Natural killer cell (primary cell): ENCODE data around the gene EBF4. TPM values are rescaled to one million over a fixed set of nuclear protein-coding genes. Genes with fewer than 3 reads are reported as not detected.
A peak's percentile ranks its signal among the peaks of the same experiment; 100 is the strongest.

ENCODE experiments used
- ATAC-seq, 3 donors: fragments of 150-1000 bp in 2 of 3; fragments of 200-7000 bp in 1 of 3; cut with Tn5 transposase; 1 replicate in 1 of 3; 2 replicates in 2 of 3; pipeline ENCODE4 v1.10.0; 2021; ENCODE audit warnings: mild to moderate bottlenecking in 2 of 3, moderate library complexity in 2 of 3
- DNase-seq, 2 donors: peaks; one replicate each; pipeline versions ENCODE4 v3.0.0 to v3.0.0-alpha.2; 2013 to 2021; ENCODE audit warnings: mixed read lengths in 1 of 2
- H3K27ac ChIP-seq: one replicate; pipeline ENCODE4 v1.5.1; 2013; ENCODE audit warnings: mild to moderate bottlenecking, low read length
- H3K27me3 ChIP-seq: one replicate; pipeline ENCODE4 v1.6.1; 2013; ENCODE audit warnings: low read length; ENCODE audit not compliant: control insufficient read depth, insufficient read depth
- H3K36me3 ChIP-seq: one replicate; pipeline ENCODE4 v1.6.1; 2013; ENCODE audit warnings: low read length; ENCODE audit not compliant: control insufficient read depth, insufficient read depth
- H3K4me1 ChIP-seq: one replicate; pipeline ENCODE4 v1.6.1; 2013; ENCODE audit warnings: low read length; ENCODE audit not compliant: control insufficient read depth, insufficient read depth
- H3K4me3 ChIP-seq: one replicate; pipeline ENCODE4 v1.5.1; 2013; ENCODE audit warnings: low read length
- H3K9me3 ChIP-seq: one replicate; pipeline ENCODE4 v1.6.1; 2013; ENCODE audit warnings: low read length; ENCODE audit not compliant: control insufficient read depth, insufficient read depth
- H3K27ac Mint-ChIP-seq, 2 donors: one replicate each; pipeline ENCODE4 v1.8.0; 2022; ENCODE audit warnings: mild to moderate bottlenecking in 2 of 2, mixed read lengths in 2 of 2, moderate library complexity in 1 of 2
- H3K27me3 Mint-ChIP-seq, 2 donors: one replicate each; pipeline ENCODE4 v1.8.0; 2022; ENCODE audit warnings: low read depth in 2 of 2, mixed read lengths in 2 of 2
- H3K36me3 Mint-ChIP-seq: one replicate; pipeline ENCODE4 v1.8.0; 2022; ENCODE audit warnings: mixed read lengths
- H3K4me1 Mint-ChIP-seq, 2 donors: one replicate each; pipeline ENCODE4 v1.8.0; 2022; ENCODE audit warnings: mixed read lengths in 2 of 2
- H3K4me3 Mint-ChIP-seq: one replicate; pipeline ENCODE4 v1.8.0; 2022; ENCODE audit warnings: mild to moderate bottlenecking, moderate library complexity, mixed read lengths
- H3K9me3 Mint-ChIP-seq, 2 donors: one replicate each; pipeline ENCODE4 v1.8.0; 2022; ENCODE audit warnings: mixed read lengths in 2 of 2
- WGBS: methylation state at CpG from one replicate; pipeline ENCODE4 v1.1.7; 2013; ENCODE audit warnings: missing lambda C conversion rate; ENCODE audit not compliant: insufficient coverage; 5-methylcytosine and 5-hydroxymethylcytosine counted together
- intact Hi-C: fragments of 100-400 bp; cut with micrococcal nuclease; formaldehyde crosslinking; loops from one replicate; pipeline ENCODE4 v1.14.2; 2022
- total RNA-seq, 4 donors: library from RNA; stranded (reverse); fragments of 120-200 nt in 1 of 4; gene quantifications; one replicate each; pipeline versions ENCODE4 v1.2.3 to v1.2.4, GENCODE V29; 2013 to 2022
- TF ChIP-seq, protein P1 (sequence below): fragments of 200-600 bp; IDR thresholded peaks from one replicate; pipeline ENCODE4 v1.8.0; 2022; ENCODE audit warnings: antibody characterized with exemption

The EBF4 gene
- total RNA-seq, 3 donors from 2014 or later (not counting 1 experiment from before 2014, with no cell fraction given): 17.1 to 21.7 (median 20.4) TPM

DNA sequence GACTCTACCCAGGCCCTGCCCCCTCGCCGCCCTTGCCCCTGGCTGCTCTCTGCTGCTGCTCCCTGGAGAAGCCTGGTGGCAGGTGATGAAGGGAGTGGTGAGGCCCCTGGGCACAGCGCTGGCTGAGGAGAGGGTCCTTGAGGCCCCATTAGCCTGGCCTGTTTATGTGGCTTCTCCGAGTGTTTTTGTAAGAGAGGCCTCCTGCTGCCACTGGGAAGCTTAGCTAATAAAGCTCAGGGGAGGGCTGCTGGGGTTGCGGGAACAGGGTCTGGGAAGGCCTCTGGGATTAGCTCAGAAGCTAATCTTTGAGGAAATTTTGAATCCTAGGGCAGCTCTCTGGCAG lies 15.5 kb downstream of the EBF4 start:
- H3K27me3 Mint-ChIP-seq: no peaks in the 10 kb centered on the region

DNA sequence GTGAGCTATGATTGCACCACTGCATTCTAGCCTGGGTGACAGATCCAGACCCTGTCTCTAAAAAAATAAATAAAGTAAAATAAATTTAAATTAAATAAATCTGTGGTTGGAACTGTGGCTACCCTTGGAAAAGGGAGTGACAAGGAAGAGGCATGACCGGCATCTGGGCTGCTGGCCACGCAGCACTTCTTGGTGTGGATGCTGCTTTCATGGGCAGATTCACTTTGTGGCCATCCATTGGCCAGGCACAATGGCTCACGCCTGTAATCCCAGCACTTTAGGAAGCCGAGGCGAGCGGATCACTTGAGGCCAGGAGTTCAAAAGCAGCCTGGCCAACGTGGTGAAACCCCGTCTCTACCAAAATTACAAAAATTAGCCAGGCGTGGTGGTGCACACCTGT lies 16.1 kb downstream of the EBF4 start:
- Histone ChIP-seq H3K27me3 (no peaks in the 10 kb centered on the region), H3K4me3 (no peak overlapping the region), H3K36me3 (no peaks in the 10 kb centered on the region), H3K4me1 (peaks cover 3% of the 10 kb centered on the region), H3K27ac (no peak overlapping the region), H3K9me3 (no peaks in the 10 kb centered on the region)
- TF ChIP-seq, protein P1, sequence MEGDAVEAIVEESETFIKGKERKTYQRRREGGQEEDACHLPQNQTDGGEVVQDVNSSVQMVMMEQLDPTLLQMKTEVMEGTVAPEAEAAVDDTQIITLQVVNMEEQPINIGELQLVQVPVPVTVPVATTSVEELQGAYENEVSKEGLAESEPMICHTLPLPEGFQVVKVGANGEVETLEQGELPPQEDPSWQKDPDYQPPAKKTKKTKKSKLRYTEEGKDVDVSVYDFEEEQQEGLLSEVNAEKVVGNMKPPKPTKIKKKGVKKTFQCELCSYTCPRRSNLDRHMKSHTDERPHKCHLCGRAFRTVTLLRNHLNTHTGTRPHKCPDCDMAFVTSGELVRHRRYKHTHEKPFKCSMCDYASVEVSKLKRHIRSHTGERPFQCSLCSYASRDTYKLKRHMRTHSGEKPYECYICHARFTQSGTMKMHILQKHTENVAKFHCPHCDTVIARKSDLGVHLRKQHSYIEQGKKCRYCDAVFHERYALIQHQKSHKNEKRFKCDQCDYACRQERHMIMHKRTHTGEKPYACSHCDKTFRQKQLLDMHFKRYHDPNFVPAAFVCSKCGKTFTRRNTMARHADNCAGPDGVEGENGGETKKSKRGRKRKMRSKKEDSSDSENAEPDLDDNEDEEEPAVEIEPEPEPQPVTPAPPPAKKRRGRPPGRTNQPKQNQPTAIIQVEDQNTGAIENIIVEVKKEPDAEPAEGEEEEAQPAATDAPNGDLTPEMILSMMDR: no peak
- Mint-ChIP-seq H3K27ac (no peak overlapping the region), H3K27me3 (no peaks in the 10 kb centered on the region), H3K36me3 (no peaks in the 10 kb centered on the region), H3K4me3 (no peak overlapping the region), H3K4me1 (no peaks in the 10 kb centered on the region), H3K9me3 (no peaks in the 10 kb centered on the region)
- ATAC-seq (no peak), DNase-seq (no peak)
- intact Hi-C loops: no loop called here
- WGBS: 84% methylated on average over 9 of the region's 9 CpGs

More for the DNA sequence above, 15.5 kb downstream of the EBF4 start:
- no peak for ATAC-seq
- Mint-ChIP-seq H3K4me3 (no peak overlapping the region), H3K9me3 (no peaks in the 10 kb centered on the region), H3K36me3 (no peaks in the 10 kb centered on the region), H3K27ac (no peak overlapping the region), H3K4me1 (no peaks in the 10 kb centered on the region)
- TF ChIP-seq, protein P1: no peak
- intact Hi-C loops: no loop called here
- Histone ChIP-seq H3K27ac (no peak overlapping the region), H3K36me3 (no peaks in the 10 kb centered on the region), H3K27me3 (no peaks in the 10 kb centered on the region), H3K9me3 (no peaks in the 10 kb centered on the region), H3K4me1 (no peaks in the 10 kb centered on the region), H3K4me3 (no peak overlapping the region)
- DNase-seq: no peak
- WGBS: 95% methylated on average over 5 of the region's 5 CpGs

DNA sequence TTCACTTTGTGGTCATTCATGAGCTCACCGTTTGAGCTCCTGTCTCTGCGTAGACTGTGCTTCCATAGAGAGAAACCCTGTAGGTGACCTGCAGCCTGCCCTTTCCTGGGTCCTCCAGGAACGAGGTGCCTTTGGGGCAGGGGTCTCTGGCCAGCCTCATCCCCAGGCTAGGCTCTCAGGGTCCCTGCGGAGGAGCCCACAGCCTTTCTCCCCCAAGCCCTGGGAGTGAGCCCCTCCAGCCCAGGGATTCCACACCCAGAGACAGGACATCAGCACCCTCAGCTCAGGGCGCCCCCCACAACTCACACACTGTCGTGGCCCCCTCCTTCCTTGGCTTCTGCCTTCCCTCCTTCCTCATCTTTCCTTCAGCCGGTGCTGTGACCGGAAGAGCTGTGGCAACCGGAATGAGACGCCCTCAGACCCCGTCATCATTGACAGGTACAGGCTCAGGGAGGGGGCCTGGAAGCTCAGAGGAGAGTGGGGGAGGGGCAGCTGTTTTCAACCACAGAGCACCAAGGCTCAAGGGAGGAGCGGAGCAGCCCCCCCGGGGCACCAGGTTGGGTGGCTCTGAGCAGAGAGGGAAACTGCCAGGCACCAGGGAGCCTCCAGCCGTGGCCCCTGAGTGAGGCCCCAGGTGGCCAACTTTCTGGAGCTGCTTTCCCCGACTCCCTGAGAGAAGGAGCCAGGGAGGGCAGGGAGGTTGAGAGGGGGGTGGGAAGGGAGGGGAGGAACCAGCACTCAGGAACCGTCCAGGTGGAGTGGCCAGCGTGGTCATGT lies 16.8 kb downstream of the EBF4 start:
- H3K4me3 ChIP-seq: no peak overlapping the region
- H3K27ac ChIP-seq: no peak overlapping the region
- peaks cover 3% of the 10 kb centered on the region for H3K4me1 ChIP-seq
- H3K9me3 Mint-ChIP-seq: no peaks in the 10 kb centered on the region
- no peak overlapping the region for H3K4me3 Mint-ChIP-seq
- H3K4me1 Mint-ChIP-seq: peaks cover 3 to 4% of the 10 kb centered on the region in 2 donors
- no peaks in the 10 kb centered on the region for H3K27me3 Mint-ChIP-seq
- no peaks in the 10 kb centered on the region for H3K9me3 ChIP-seq
- H3K27me3 ChIP-seq: no peaks in the 10 kb centered on the region
- TF ChIP-seq, protein P1: no peak
- no peak for DNase-seq
- WGBS: 80% methylated on average over 17 of the region's 17 CpGs
- H3K36me3 Mint-ChIP-seq: no peaks in the 10 kb centered on the region
- no peak for ATAC-seq
- no peaks in the 10 kb centered on the region for H3K36me3 ChIP-seq
- H3K27ac Mint-ChIP-seq: no peak overlapping the region
- intact Hi-C loops: no loop called here

- Mint-ChIP-seq H3K36me3 (no peaks in the 10 kb centered on the region), H3K4me3 (no peak overlapping the region), H3K27me3 (no peaks in the 10 kb centered on the region), H3K9me3 (no peaks in the 10 kb centered on the region), H3K27ac (no peak overlapping the region), H3K4me1 (peaks cover 8 to 10% of the 10 kb centered on the region in 2 donors)
- H3K4me1 ChIP-seq: peaks cover 3% of the 10 kb centered on the region
- 6% methylated on average over 3 of the region's 3 CpGs for WGBS
- peak in 1 of 2 donors; percentile 74 for DNase-seq
- H3K27ac ChIP-seq: no peak overlapping the region
- no peaks in the 10 kb centered on the region for H3K9me3 ChIP-seq
- TF ChIP-seq, protein P1: peak; percentile 28
- H3K27me3 ChIP-seq: no peaks in the 10 kb centered on the region
- intact Hi-C loops: loop anchor here (1.0 kb wide), 1 partner anchor 30 kb away; no protein-coding TSS in a partner anchor
- ATAC-seq: peak in 1 of 3 donors; percentile 79
- no peak overlapping the region for H3K4me3 ChIP-seq
- no peaks in the 10 kb centered on the region for H3K36me3 ChIP-seq
Observed at GRCh38 chr20:2713285-2713684, 20.7 kb downstream of the EBF4 start.
